Measurements from ENCODE around the gene ZNF474.
"Not testable (repeated sequence)": the region's sequence is repeated elsewhere in the genome, so short reads cannot be mapped to it uniquely, and the experiment has no call there.

Gene ZNF474

DNA sequence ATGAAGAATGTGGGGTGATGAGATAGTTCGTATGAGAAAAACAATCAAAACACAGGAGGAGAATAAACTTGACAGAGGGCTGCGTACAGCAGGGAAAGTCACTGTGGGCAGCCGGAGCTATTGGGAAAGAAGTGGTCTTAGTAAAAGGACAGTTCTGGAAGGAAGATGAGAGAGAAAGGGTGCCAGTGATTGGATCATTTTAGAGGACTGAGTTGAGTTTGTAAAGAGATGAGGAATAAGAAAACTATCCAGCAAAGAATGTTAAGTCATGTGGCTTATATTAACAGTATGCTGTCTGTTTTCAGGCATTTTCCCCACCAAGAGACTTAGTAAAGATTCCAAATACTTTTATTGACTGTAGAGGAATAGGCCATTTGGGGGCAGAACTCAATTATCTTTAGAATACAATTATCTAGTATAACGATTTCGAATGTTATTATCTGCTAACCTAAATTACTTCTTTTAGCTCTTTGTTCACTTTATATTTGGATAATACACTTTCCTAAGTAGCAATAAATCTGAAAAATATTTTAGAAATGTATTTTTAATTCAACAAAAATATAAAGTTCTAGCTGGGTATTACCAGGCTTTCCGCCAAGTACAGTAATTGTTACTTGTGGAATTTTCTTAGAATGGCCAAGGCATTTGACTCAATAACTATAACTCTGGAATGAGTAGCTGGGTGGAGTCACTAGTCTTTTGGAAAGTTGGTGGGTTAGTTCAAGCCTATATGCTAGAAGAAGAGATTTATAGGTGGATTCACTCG is 35.7 kb upstream of the ZNF474 start:
- TF ChIP-seq, protein P1, sequence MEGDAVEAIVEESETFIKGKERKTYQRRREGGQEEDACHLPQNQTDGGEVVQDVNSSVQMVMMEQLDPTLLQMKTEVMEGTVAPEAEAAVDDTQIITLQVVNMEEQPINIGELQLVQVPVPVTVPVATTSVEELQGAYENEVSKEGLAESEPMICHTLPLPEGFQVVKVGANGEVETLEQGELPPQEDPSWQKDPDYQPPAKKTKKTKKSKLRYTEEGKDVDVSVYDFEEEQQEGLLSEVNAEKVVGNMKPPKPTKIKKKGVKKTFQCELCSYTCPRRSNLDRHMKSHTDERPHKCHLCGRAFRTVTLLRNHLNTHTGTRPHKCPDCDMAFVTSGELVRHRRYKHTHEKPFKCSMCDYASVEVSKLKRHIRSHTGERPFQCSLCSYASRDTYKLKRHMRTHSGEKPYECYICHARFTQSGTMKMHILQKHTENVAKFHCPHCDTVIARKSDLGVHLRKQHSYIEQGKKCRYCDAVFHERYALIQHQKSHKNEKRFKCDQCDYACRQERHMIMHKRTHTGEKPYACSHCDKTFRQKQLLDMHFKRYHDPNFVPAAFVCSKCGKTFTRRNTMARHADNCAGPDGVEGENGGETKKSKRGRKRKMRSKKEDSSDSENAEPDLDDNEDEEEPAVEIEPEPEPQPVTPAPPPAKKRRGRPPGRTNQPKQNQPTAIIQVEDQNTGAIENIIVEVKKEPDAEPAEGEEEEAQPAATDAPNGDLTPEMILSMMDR (IDR thresholded peaks at IDR 0.05), result no peak
- TF ChIP-seq ZFX (IDR thresholded peaks at IDR 0.05; ENCODE audit: borderline replicate concordance), result no peak
- no peak overlapping the region for H3K27ac ChIP-seq

DNA sequence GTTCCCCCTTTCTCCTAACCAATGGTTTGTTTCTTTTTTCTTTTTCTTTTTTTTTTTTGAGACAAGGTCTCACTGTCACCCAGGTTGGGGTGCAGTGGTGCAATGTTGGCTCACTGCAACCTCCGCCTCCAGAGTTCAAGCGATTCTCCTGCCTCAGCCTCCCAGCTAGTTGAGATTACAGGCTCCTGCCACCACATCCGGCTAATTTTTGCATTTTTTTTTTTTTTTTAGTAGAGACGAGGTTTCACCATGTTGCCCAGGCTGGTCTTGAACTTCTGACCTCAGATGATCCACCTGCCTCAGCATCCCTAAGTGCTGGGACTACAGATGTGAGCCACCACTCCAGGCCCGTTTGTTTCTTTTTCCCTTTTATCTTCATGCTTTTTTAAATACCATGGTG is 35.1 kb upstream of the ZNF474 start:
- not testable (repeated sequence) for H3K27ac ChIP-seq

DNA sequence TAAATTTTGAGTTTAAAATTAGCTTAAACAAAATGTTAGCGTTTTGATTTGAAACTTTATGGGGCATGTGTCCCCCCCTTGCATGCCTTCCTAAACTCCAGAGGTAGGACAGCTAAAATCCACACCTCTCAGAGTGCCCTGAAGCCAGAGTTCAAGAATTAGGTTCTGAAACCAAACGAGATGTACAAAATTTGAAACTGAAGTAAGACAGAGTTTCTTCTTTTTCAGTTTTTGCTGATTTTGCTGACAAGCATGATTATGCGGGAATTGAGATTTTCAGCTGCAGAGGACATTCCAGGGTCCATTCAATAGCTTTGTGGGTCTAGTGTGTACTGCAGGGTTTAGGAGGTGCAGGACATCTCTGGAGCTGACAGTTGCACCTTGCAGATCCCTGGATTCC is 34.2 kb upstream of the ZNF474 start:
- H3K27ac ChIP-seq, result no peak overlapping the region
- TF ChIP-seq ZFX (IDR thresholded peaks at IDR 0.05; ENCODE audit: borderline replicate concordance), result no peak
- TF ChIP-seq, protein P1 (IDR thresholded peaks at IDR 0.05), result no peak

DNA sequence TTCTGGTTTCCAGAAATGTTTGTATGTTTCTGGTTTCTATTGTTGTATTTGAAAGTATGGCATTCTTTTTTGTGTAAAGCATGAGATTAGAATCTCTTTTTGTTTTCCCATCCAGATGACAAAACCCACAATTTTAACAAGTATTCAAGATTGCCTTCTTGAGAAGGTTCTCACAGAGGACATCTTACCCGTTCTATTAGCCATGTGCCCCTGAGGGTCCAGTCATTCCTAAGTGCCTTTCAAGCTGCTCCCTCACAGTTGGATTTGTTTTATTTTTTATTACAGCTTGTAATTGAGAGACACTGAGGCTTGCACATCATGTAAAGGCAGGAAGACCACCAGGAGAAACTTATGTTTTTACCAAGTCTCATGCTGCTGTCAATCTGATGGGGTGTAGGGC is 32.0 kb upstream of the ZNF474 start:
- TF ChIP-seq ZFX (IDR thresholded peaks at IDR 0.05; ENCODE audit: borderline replicate concordance), result no peak
- TF ChIP-seq, protein P1 (IDR thresholded peaks at IDR 0.05), result no peak
- no peak overlapping the region for H3K27ac ChIP-seq

DNA sequence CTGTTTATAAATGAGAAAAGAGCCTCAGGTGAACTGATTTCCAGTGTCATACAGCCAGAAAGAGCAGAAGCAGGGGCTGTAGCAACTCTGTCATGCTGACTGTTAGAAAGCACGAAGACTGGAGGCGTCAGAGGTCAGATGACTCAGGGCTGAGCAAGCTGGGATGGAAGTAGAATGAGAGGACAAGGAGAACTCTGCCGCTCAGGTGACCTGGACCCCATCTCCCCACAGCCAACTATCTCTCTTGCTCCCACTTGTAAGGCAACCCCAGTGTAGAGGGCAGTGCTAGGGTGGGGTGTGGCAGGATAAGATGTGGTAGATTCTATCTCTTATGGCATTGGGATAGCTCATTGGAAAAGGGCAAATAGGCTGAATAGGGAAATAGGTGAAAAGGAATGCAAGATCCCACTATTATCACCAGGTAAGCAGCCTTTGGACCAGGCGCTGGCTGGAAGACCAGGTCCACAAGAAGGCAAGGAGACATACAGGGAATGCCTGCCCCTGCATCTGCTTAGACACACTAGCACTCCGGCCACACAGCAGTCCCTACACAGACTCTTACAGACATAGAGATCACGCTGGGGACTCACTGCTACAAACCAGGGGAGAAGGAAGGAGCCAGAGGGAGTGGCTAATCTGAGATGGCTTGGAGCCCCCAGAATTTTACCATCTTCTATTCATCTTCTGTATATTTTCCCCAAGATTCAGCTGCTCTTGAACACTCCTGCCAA is 30.1 kb upstream of the ZNF474 start:
- no peak overlapping the region for H3K27ac ChIP-seq

DNA sequence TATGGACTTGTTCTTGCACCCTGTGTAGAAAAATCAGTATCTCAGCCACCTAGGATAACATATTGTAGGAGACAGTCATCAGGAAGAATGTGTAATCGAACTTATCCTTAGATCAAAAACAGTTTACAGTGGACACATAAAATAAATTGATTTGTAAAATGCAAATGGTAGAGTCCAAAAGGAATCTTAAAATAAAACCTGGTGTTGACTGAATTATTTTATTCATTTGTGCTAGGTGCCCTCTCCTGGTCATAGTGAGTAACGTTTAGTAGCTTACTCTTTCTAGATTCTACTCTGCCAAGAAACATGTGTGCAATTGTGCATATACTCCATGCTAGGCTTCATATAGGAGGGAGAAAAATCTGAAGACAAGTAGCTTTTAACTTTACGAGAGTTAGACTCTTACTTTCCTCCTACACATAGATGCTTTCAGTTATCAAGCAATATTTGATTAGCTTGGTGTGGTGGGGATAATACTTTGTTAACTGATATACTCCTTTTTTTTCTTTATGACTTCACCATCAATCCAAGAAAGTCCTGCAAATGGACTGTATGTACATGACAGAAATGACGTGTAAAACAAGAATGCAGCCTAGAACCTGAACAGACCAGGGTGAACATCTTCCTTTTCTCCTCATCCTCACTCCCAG is 27.6 kb upstream of the ZNF474 start:
- no peak overlapping the region for H3K27ac ChIP-seq
- no peak for TF ChIP-seq ZFX (IDR thresholded peaks at IDR 0.05; ENCODE audit: borderline replicate concordance)
- TF ChIP-seq, protein P1 (IDR thresholded peaks at IDR 0.05), result peak; percentile 80

More for the DNA sequence above, 30.1 kb upstream of the ZNF474 start:
- TF ChIP-seq, protein P1 (IDR thresholded peaks at IDR 0.05), result no peak
- no peak for TF ChIP-seq ZFX (IDR thresholded peaks at IDR 0.05; ENCODE audit: borderline replicate concordance)

DNA sequence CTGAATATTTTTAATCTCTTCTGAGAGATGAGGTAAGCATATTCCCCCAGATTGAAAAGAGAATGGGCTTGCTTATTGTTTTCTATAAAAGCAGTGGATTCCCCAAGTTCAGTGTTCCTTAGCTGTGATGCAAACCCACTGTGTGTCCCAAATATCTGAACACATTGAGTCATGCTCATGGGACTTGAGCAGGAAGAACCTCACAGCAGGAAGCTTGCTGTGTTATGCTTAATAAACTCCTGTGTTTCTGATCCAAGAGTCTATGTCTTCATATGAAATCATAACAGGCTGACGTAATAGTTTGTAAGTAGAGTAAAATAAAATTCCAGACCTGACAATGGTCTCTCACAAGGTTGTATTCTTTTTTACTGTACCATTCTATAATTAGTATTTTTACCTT is 26.5 kb upstream of the ZNF474 start:
- no peak overlapping the region for H3K27ac ChIP-seq
- TF ChIP-seq ZFX (IDR thresholded peaks at IDR 0.05; ENCODE audit: borderline replicate concordance), result no peak
- TF ChIP-seq, protein P1 (IDR thresholded peaks at IDR 0.05), result no peak
